A549 (cell line): Measurements from ENCODE around the gene NFATC4. TPM values are rescaled to one million over a fixed set of nuclear protein-coding genes. Genes with fewer than 3 reads are reported as not detected.

Source experiments
- ATAC-seq, 2 experiments: fragments of 200-7000 bp in 1 of 2; fragments of >200 bp in 1 of 2; cut with Nextera tagmentation in 1 of 2; cut with Tn5 transposase in 1 of 2; 3 replicates each; pipeline versions ENCODE4 v1.8.0 to v1.9.1; 2018 to 2020; ENCODE audit warnings: mild to moderate bottlenecking in 1 of 2, moderate library complexity in 1 of 2
- CTCF ChIA-PET: fragments of 300-600 bp; sonication (Branson Sonifier 250); formaldehyde crosslinking; extraction: SDS; loops from one replicate; lab custom pipeline; 2021; ENCODE audit warnings: antibody characterized with exemption, inconsistent platforms; lab: Yijun Ruan, JAX
- POLR2A ChIA-PET: fragments of 350-600 bp; formaldehyde crosslinking; extraction: SDS; loops from one replicate; lab custom pipeline; 2021; ENCODE audit warnings: antibody characterized with exemption, inconsistent platforms; lab: Yijun Ruan, JAX
- DNase-seq, 2 experiments: peaks; one replicate each; pipeline versions ENCODE4 v3.0.0 to v3.0.0-alpha.2; 2011 to 2016; ENCODE audit warnings: low read depth in 1 of 2, low spot score in 1 of 2
- FAIRE-seq: peaks from 2 replicates; lab custom pipeline; 2011; peaks lifted over from hg19 to GRCh38; lab: Jason Lieb, UNC
- H3K27ac ChIP-seq, 2 experiments: fragments of >200 bp; sonication (Bioruptor Twin); formaldehyde crosslinking; 3 replicates each; pipeline ENCODE4 v1.5.1; 2016 to 2017
- H3K4me1 ChIP-seq: fragments of >200 bp; sonication (Bioruptor Twin); formaldehyde crosslinking; 3 replicates; pipeline ENCODE4 v1.6.1; 2016
- H3K4me2 ChIP-seq: fragments of >200 bp; sonication (Bioruptor Twin); formaldehyde crosslinking; 3 replicates; pipeline ENCODE4 v1.6.1; 2016
- H3K4me3 ChIP-seq: fragments of >200 bp; sonication (Bioruptor Twin); formaldehyde crosslinking; 3 replicates; pipeline ENCODE4 v1.5.1; 2016
- H3K9me3 ChIP-seq: fragments of >200 bp; sonication (Bioruptor Twin); formaldehyde crosslinking; 3 replicates; pipeline ENCODE4 v1.6.1; 2016
- BHLHE40 ChIP-seq: IDR thresholded peaks from 2 replicates; pipeline ENCODE4 v1.6.1; 2012; ENCODE audit warnings: low read depth, low read length, inconsistent platforms
- CBX2 ChIP-seq: fragments of 200-600 bp; sonication (generic); IDR thresholded peaks from 2 replicates; pipeline ENCODE4 v1.6.1; 2016; ENCODE audit warnings: low read depth, mild to moderate bottlenecking, borderline replicate concordance
- CEBPB ChIP-seq, 2 experiments: fragments of >200 bp in 1 of 2; sonication (Bioruptor Twin) in 1 of 2; formaldehyde crosslinking in 1 of 2; IDR thresholded peaks; 2 replicates each; pipeline ENCODE4 v1.6.1; 2012 to 2016
- CHD2 ChIP-seq: fragments of 150-350 bp; IDR thresholded peaks from 2 replicates; pipeline ENCODE4 v1.6.1; 2014; ENCODE audit warnings: low read length; ENCODE audit not compliant: partially characterized antibody
- E2F6 ChIP-seq: IDR thresholded peaks from 2 replicates; pipeline ENCODE4 v1.6.1; 2012; ENCODE audit warnings: low read depth, borderline replicate concordance
- EHF ChIP-seq: fragments of 250-450 bp; sonication (Bioruptor Pico); IDR thresholded peaks from 2 replicates; pipeline ENCODE4 v1.5.0; 2020; ENCODE audit warnings: mild to moderate bottlenecking
- EHMT2 ChIP-seq: fragments of 200-600 bp; sonication (generic); IDR thresholded peaks from 2 replicates; pipeline ENCODE4 v1.6.1; 2016; ENCODE audit warnings: antibody characterized with exemption, low read depth, mild to moderate bottlenecking, moderate library complexity
- ESRRA ChIP-seq: fragments of 150-350 bp; IDR thresholded peaks from 2 replicates; pipeline ENCODE4 v1.6.1; 2014; ENCODE audit warnings: mild to moderate bottlenecking, low read length, borderline replicate concordance
- FOSB ChIP-seq: fragments of 250-450 bp; sonication (Bioruptor Pico); IDR thresholded peaks from 2 replicates; pipeline ENCODE4 v1.5.0; 2020; ENCODE audit warnings: mild to moderate bottlenecking, moderate library complexity
- FOSL2 ChIP-seq, 2 experiments: fragments of 450-650 bp in 1 of 2; fragments of >200 bp in 1 of 2; sonication (Bioruptor Twin) in 1 of 2; formaldehyde crosslinking; IDR thresholded peaks; 2 replicates each; pipeline versions ENCODE4 v1.5.0 to v1.6.1; 2016 to 2020; ENCODE audit warnings: mild to moderate bottlenecking in 1 of 2, moderate library complexity in 1 of 2
- FOXS1 ChIP-seq: fragments of 250-450 bp; sonication (Bioruptor Pico); IDR thresholded peaks from 2 replicates; pipeline ENCODE4 v1.5.0; 2020; ENCODE audit warnings: mild to moderate bottlenecking, moderate library complexity
- HDAC2 ChIP-seq: fragments of 200-600 bp; sonication (generic); IDR thresholded peaks from 2 replicates; pipeline ENCODE4 v1.6.1; 2016
- HOXA7 ChIP-seq: fragments of 250-450 bp; sonication (Bioruptor Pico); IDR thresholded peaks from 2 replicates; pipeline ENCODE4 v1.5.0; 2020; ENCODE audit warnings: mild to moderate bottlenecking, moderate library complexity
- HOXB13 ChIP-seq: fragments of 250-450 bp; sonication (Bioruptor Pico); IDR thresholded peaks from 2 replicates; pipeline ENCODE4 v1.5.0; 2020; ENCODE audit warnings: low read depth, mild to moderate bottlenecking, moderate library complexity
- KDM1A ChIP-seq: fragments of 200-600 bp; sonication (generic); IDR thresholded peaks from 2 replicates; pipeline ENCODE4 v1.6.1; 2016; ENCODE audit warnings: low read depth, mild to moderate bottlenecking
- MAZ ChIP-seq: fragments of 150-350 bp; IDR thresholded peaks from 2 replicates; pipeline ENCODE4 v1.6.1; 2014; ENCODE audit warnings: antibody characterized with exemption, low read depth, low read length, borderline replicate concordance
- MYC ChIP-seq: IDR thresholded peaks from 2 replicates; pipeline ENCODE4 v1.6.1; 2012; ENCODE audit warnings: mild to moderate bottlenecking, inconsistent platforms, low read length, improper control_type of control experiment, borderline replicate concordance
- NFE2L2 ChIP-seq: fragments of 150-350 bp; conservative IDR thresholded peaks from 2 replicates; pipeline ENCODE4 v1.6.1; 2014; ENCODE audit warnings: low read length
- POLR2AphosphoS2 ChIP-seq: conservative IDR thresholded peaks from 2 replicates; pipeline ENCODE4 v1.6.1; 2012; ENCODE audit warnings: low read length, improper control_type of control experiment, inconsistent platforms
- RCOR1 ChIP-seq: fragments of 150-350 bp; IDR thresholded peaks from 2 replicates; pipeline ENCODE4 v1.6.1; 2014; ENCODE audit warnings: antibody characterized with exemption, low read length, low read depth
- RFX5 ChIP-seq: fragments of 450-650 bp; IDR thresholded peaks from 2 replicates; pipeline ENCODE4 v1.7.1; 2014; ENCODE audit warnings: antibody characterized with exemption, mild to moderate bottlenecking, moderate library complexity
- SREBF2 ChIP-seq: fragments of 450-650 bp; IDR thresholded peaks from 2 replicates; pipeline ENCODE4 v1.6.1; 2014; ENCODE audit warnings: mild to moderate bottlenecking, moderate library complexity
- TFCP2L1 ChIP-seq: fragments of 250-450 bp; sonication (Bioruptor Pico); IDR thresholded peaks from 2 replicates; pipeline ENCODE4 v1.5.0; 2021; ENCODE audit warnings: mild to moderate bottlenecking
- ZC3H11A ChIP-seq: fragments of 450-650 bp; IDR thresholded peaks from 2 replicates; pipeline ENCODE4 v1.6.1; 2014; ENCODE audit warnings: antibody characterized with exemption, mild to moderate bottlenecking
- ZFP36 ChIP-seq: fragments of 450-650 bp; IDR thresholded peaks from 2 replicates; pipeline ENCODE4 v1.6.1; 2014; ENCODE audit warnings: borderline replicate concordance; ENCODE audit not compliant: partially characterized antibody
- WGBS: methylation state at CpG from one replicate; pipeline ENCODE4 v1.1.6; 2017; ENCODE audit errors: missing lambda C conversion rate; 5-methylcytosine and 5-hydroxymethylcytosine counted together
- polyA plus RNA-seq, 4 experiments: library from polyadenylated mRNA; depleted of rRNA in 3 of 4; stranded (reverse); fragments of >200 nt; fragmentation: RNase III in 1 of 4; extraction: RNeasy Plus Mini Kit Qiagen cat#74134 plus additional on column Dnase treatment in 1 of 4; gene quantifications; 2 replicates in 3 of 4; 3 replicates in 1 of 4; pipeline ENCODE4 v1.2.3, GENCODE V29; 2011 to 2017
- TF ChIP-seq, protein P1 (sequence below): fragments of 250-450 bp; sonication (Bioruptor Pico); IDR thresholded peaks from 2 replicates; pipeline ENCODE4 v1.5.0; 2021; ENCODE audit warnings: mild to moderate bottlenecking, moderate library complexity, borderline replicate concordance
- TF ChIP-seq, protein P2 (sequence below): fragments of 250-450 bp; sonication (Bioruptor Pico); IDR thresholded peaks from 2 replicates; pipeline ENCODE4 v1.5.0; 2020; ENCODE audit warnings: low read depth, mild to moderate bottlenecking, moderate library complexity

The NFATC4 gene
- polyA plus RNA-seq, 2 of the 4 experiments (the other 2 are of a cell fraction), result 0.04 to 0.32 TPM

- TF ChIP-seq MAZ (no peak), MYC (no peak), HOXA7 (CRISPR knock-in tag) (no peak), KDM1A (no peak)
- TF ChIP-seq, protein P1, sequence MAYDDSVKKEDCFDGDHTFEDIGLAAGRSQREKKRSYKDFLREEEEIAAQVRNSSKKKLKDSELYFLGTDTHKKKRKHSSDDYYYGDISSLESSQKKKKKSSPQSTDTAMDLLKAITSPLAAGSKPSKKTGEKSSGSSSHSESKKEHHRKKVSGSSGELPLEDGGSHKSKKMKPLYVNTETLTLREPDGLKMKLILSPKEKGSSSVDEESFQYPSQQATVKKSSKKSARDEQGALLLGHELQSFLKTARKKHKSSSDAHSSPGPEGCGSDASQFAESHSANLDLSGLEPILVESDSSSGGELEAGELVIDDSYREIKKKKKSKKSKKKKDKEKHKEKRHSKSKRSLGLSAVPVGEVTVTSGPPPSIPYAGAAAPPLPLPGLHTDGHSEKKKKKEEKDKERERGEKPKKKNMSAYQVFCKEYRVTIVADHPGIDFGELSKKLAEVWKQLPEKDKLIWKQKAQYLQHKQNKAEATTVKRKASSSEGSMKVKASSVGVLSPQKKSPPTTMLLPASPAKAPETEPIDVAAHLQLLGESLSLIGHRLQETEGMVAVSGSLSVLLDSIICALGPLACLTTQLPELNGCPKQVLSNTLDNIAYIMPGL (CRISPR knock-in tag), result no peak
Measured at GRCh38 chr14:24324024-24324423, 44.0 kb upstream of the NFATC4 start (continued).

DNA sequence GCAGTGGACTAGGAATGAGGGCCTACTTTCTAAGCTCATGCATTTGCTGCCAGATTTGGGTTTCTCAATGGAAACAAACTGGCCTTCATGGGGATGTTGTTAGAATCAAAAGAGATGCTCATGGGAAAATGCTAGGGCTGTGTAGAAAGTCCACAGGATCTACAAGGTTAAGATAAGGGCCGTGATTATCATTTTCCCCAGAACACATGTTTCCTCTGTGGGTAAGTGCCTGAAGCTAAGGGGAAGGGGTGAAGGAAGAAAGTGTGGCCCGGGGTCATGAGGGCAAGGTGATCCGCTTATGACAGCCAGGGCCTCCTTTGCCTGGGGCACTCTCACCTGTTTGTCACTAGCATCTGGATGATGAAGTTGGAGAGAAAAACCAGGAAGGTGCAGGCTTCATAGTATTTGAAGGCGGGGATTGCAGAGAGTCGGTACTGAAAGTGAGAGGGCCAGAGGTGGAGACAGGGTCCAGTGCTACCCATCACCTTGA is 42.9 kb upstream of the NFATC4 start:
- no peak overlapping the region for H3K4me3 ChIP-seq
- H3K9me3 ChIP-seq, result no peaks in the 10 kb centered on the region
- ChIA-PET POLR2A (interaction anchor here (1.0 to 1.5 kb wide), 2 partner anchors 83 to 105 kb away, joined by 3 read pairs; partner anchors contain the start of genes CBLN3, KHNYN and TINF2), CTCF (interaction anchor here (1.4 to 46.6 kb wide), 10 partner anchors 9 to 116 kb away, joined by 3 to 1142 read pairs (median 12); partner anchors contain the start of genes ADCY4, CBLN3, CIDEB and KHNYN)
- FAIRE-seq (no peak), DNase-seq (no peak), ATAC-seq (no peak)
- no peak overlapping the region for H3K27ac ChIP-seq
- 68% methylated on average over 5 of the region's 5 CpGs for WGBS
- TF ChIP-seq POLR2AphosphoS2 (no peak), CEBPB (IDR thresholded peaks at IDR 0.05) (no peak), FOXS1 (CRISPR knock-in tag) (no peak), RFX5 (no peak), KDM1A (no peak), E2F6 (no peak), CBX2 (no peak), FOSB (CRISPR knock-in tag) (no peak)
- H3K4me2 ChIP-seq, result no peak overlapping the region
- no peaks in the 10 kb centered on the region for H3K4me1 ChIP-seq

GRCh38 chr14:24325963-24326362 is 42.0 kb upstream of the NFATC4 start:
- CTCF ChIA-PET, result interaction anchor here (1.4 to 46.6 kb wide), 7 partner anchors 10 to 115 kb away, joined by 3 to 1142 read pairs (median 14); partner anchors contain the start of genes CBLN3, CIDEB, KHNYN and LTB4R
- H3K4me3 ChIP-seq, result no peak overlapping the region
- no peak for DNase-seq
- no peak overlapping the region for H3K27ac ChIP-seq
- FAIRE-seq, result no peak
- 44% methylated on average over 7 of the region's 9 CpGs for WGBS
- ATAC-seq, result no peak
- H3K4me1 ChIP-seq, result no peaks in the 10 kb centered on the region
- no peak for TF ChIP-seq HDAC2
- no peak for TF ChIP-seq EHF (CRISPR knock-in tag)
- TF ChIP-seq POLR2AphosphoS2, result no peak
- TF ChIP-seq, protein P2, sequence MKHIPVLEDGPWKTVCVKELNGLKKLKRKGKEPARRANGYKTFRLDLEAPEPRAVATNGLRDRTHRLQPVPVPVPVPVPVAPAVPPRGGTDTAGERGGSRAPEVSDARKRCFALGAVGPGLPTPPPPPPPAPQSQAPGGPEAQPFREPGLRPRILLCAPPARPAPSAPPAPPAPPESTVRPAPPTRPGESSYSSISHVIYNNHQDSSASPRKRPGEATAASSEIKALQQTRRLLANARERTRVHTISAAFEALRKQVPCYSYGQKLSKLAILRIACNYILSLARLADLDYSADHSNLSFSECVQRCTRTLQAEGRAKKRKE (CRISPR knock-in tag), result no peak
- no peak for TF ChIP-seq FOSL2 (IDR thresholded peaks at IDR 0.05)
- no peak for TF ChIP-seq FOSL2 (CRISPR knock-in tag; IDR thresholded peaks at IDR 0.05)
- TF ChIP-seq HOXA7 (CRISPR knock-in tag), result no peak
- no peak for TF ChIP-seq FOSB (CRISPR knock-in tag)
- no peak for TF ChIP-seq HOXB13 (CRISPR knock-in tag)
- no peak for TF ChIP-seq CHD2
- TF ChIP-seq ZFP36, result no peak
- no peak for TF ChIP-seq ZC3H11A
- no peak for TF ChIP-seq RCOR1
- no peak for TF ChIP-seq TFCP2L1 (CRISPR knock-in tag)
- no peak for TF ChIP-seq ESRRA
- no peak for TF ChIP-seq BHLHE40
- TF ChIP-seq SREBF2, result no peak
- TF ChIP-seq CEBPB (IDR thresholded peaks at IDR 0.05), result no peak
- no peak for TF ChIP-seq RFX5
- TF ChIP-seq EHMT2, result no peak
- TF ChIP-seq NFE2L2, result no peak
- H3K9me3 ChIP-seq, result no peaks in the 10 kb centered on the region
- no peak overlapping the region for H3K4me2 ChIP-seq
- POLR2A ChIA-PET, result interaction anchor here (1.5 kb wide), 1 partner anchor 83 kb away, joined by 3 read pairs; the partner anchor contains the start of gene TINF2
